Vagina (tissue), 2 donors: Measurements from ENCODE around the gene OSM.

Experiments used
- CTCF ChIP-seq, 3 experiments: fragments of 450-650 bp in 2 of 3; fragments of 200-600 bp in 1 of 3; sonication (generic) in 1 of 3; IDR thresholded peaks; one replicate each; pipeline ENCODE4 v1.5.1; 2017 to 2019; ENCODE audit warnings: antibody characterized with exemption in 3 of 3, mild to moderate bottlenecking in 2 of 3, moderate library complexity in 2 of 3
- POLR2A ChIP-seq, 2 donors: fragments of 450-650 bp; IDR thresholded peaks; one replicate each; pipeline ENCODE4 v1.6.1; 2017; ENCODE audit warnings: antibody characterized with exemption in 2 of 2, mild to moderate bottlenecking in 2 of 2, moderate library complexity in 2 of 2
- POLR2AphosphoS5 ChIP-seq, 2 donors: sonication (generic); formaldehyde crosslinking; IDR thresholded peaks; one replicate each; pipeline ENCODE4 v1.9.0; 2017; ENCODE audit warnings: antibody characterized with exemption in 2 of 2, mild to moderate bottlenecking in 2 of 2, low read depth in 1 of 2; ENCODE audit not compliant: insufficient read depth in 1 of 2

- TF ChIP-seq CTCF (IDR thresholded peaks at IDR 0.05): no peak
- no peak for TF ChIP-seq POLR2A (IDR thresholded peaks at IDR 0.05)
- no peak for TF ChIP-seq POLR2AphosphoS5 (IDR thresholded peaks at IDR 0.05; ENCODE audit: insufficient read depth in 1 of 2, low read depth in 1 of 2)
Measured at GRCh38 chr22:30313527-30314363, 47.1 kb upstream of the OSM start.
